IMR-90 (cell line): Measurements from ENCODE around the gene RMND1. TPM values are rescaled to one million over a fixed set of nuclear protein-coding genes. Genes with fewer than 3 reads are reported as not detected.

Source experiments
- ATAC-seq: fragments of 200-7000 bp; cut with Tn5 transposase; 2 replicates; pipeline ENCODE4 v1.9.1; 2020; ENCODE audit warnings: low read depth, mild to moderate bottlenecking, moderate library complexity
- BruUV-seq: library from RNA; stranded (reverse); fragments of 400-500 nt; replicated peaks from 2 replicates; lab custom pipeline; 2021; lab: Mats Ljungman, UMichigan
- CTCF ChIA-PET: fragments of 300-600 bp; formaldehyde crosslinking; extraction: SDS; loops from one replicate; lab custom pipeline; 2021; ENCODE audit warnings: antibody characterized with exemption; lab: Yijun Ruan, JAX
- POLR2A ChIA-PET: fragments of 300-600 bp; sonication (Branson Sonifier 250); formaldehyde crosslinking; loops from one replicate; lab custom pipeline; 2022; ENCODE audit warnings: antibody characterized with exemption; ENCODE audit not compliant: unreplicated experiment; lab: Charles Lee
- DNase-seq: peaks from one replicate; pipeline ENCODE4 v3.0.0; 2013
- H2AFZ ChIP-seq: replicated peaks from 2 replicates; pipeline ENCODE3; 2013; ENCODE audit warnings: low read length, mild to moderate bottlenecking; ENCODE audit not compliant: poor library complexity
- H2AK5ac ChIP-seq: 2 replicates; pipeline ENCODE4 v1.6.1; 2013; ENCODE audit warnings: low read depth, low read length, inconsistent platforms
- H2AK9ac ChIP-seq: replicated peaks from 2 replicates; pipeline ENCODE3; 2013; ENCODE audit warnings: mild to moderate bottlenecking, low read depth, low read length, moderate library complexity; ENCODE audit not compliant: poor library complexity
- H2BK120ac ChIP-seq: 2 replicates; pipeline ENCODE4 v1.6.1; 2013; ENCODE audit warnings: low read depth, low read length, inconsistent platforms
- H2BK15ac ChIP-seq: 3 replicates; pipeline ENCODE4 v1.6.1; 2013; ENCODE audit warnings: low read depth, low read length, inconsistent platforms
- H2BK20ac ChIP-seq: 2 replicates; pipeline ENCODE4 v1.6.1; 2013; ENCODE audit warnings: low read depth, mild to moderate bottlenecking, inconsistent platforms, low read length, moderate library complexity
- H2BK5ac ChIP-seq: 2 replicates; pipeline ENCODE4 v1.6.1; 2013; ENCODE audit warnings: mild to moderate bottlenecking, low read depth, low read length, inconsistent platforms; ENCODE audit not compliant: poor library complexity, severe bottlenecking
- H3K14ac ChIP-seq: replicated peaks from 2 replicates; pipeline ENCODE4 v1.6.1; 2013; ENCODE audit warnings: low read depth, low read length, inconsistent platforms
- H3K18ac ChIP-seq: 2 replicates; pipeline ENCODE4 v1.6.1; 2013; ENCODE audit warnings: low read depth, low read length, control low read depth
- H3K23ac ChIP-seq: 2 replicates; pipeline ENCODE4 v1.6.1; 2013; ENCODE audit warnings: low read depth, low read length, inconsistent platforms
- H3K27ac ChIP-seq: 2 replicates; pipeline ENCODE4 v1.5.1; 2013; ENCODE audit warnings: mild to moderate bottlenecking, control low read depth, low read length; ENCODE audit not compliant: insufficient read depth
- H3K27me3 ChIP-seq: 2 replicates; pipeline ENCODE4 v1.6.1; 2013; ENCODE audit warnings: low read length; ENCODE audit not compliant: control insufficient read depth, insufficient read depth
- H3K36me3 ChIP-seq: 2 replicates; pipeline ENCODE4 v1.6.1; 2013; ENCODE audit warnings: low read length, mixed read lengths; ENCODE audit not compliant: control insufficient read depth, insufficient read depth
- H3K4ac ChIP-seq: 2 replicates; pipeline ENCODE4 v1.6.1; 2013; ENCODE audit warnings: low read depth, low read length, inconsistent platforms
- H3K4me1 ChIP-seq: 2 replicates; pipeline ENCODE4 v1.6.1; 2013; ENCODE audit warnings: low read length, mixed read lengths; ENCODE audit not compliant: control insufficient read depth, insufficient read depth
- H3K4me2 ChIP-seq: 2 replicates; pipeline ENCODE4 v1.6.1; 2013; ENCODE audit warnings: low read depth, mild to moderate bottlenecking, control low read depth, low read length, moderate library complexity
- H3K4me3 ChIP-seq: 2 replicates; pipeline ENCODE4 v1.5.1; 2013; ENCODE audit warnings: low read depth, mild to moderate bottlenecking, control low read depth, low read length, moderate library complexity; ENCODE audit not compliant: insufficient read depth
- H3K56ac ChIP-seq: 2 replicates; pipeline ENCODE4 v1.6.1; 2013; ENCODE audit warnings: low read length, inconsistent platforms; ENCODE audit not compliant: insufficient read depth; ENCODE audit errors: extremely low read depth
- H3K79me1 ChIP-seq, 2 experiments: 2 replicates each; pipeline ENCODE4 v1.6.1; 2013; ENCODE audit warnings: low read length in 2 of 2, inconsistent platforms in 1 of 2, low read depth in 1 of 2
- H3K9ac ChIP-seq: 2 replicates; pipeline ENCODE4 v1.6.1; 2013; ENCODE audit warnings: low read depth, low read length, control low read depth
- H3K9me1 ChIP-seq: 2 replicates; pipeline ENCODE4 v1.6.1; 2013; ENCODE audit warnings: low read length, inconsistent platforms; ENCODE audit not compliant: insufficient read depth
- H3K9me3 ChIP-seq: 2 replicates; pipeline ENCODE4 v1.6.1; 2013; ENCODE audit warnings: low read length; ENCODE audit not compliant: control insufficient read depth, insufficient read depth
- H4K20me1 ChIP-seq: 2 replicates; pipeline ENCODE4 v1.6.1; 2013; ENCODE audit warnings: low read length, inconsistent platforms; ENCODE audit not compliant: insufficient read depth
- H4K5ac ChIP-seq: 2 replicates; pipeline ENCODE4 v1.6.1; 2013; ENCODE audit warnings: mild to moderate bottlenecking, low read depth, low read length, control low read depth
- H4K8ac ChIP-seq, 2 experiments: 2 replicates each; pipeline ENCODE4 v1.6.1; 2013; ENCODE audit warnings: low read depth in 2 of 2, low read length in 2 of 2, control low read depth in 1 of 2, inconsistent platforms in 1 of 2
- H4K91ac ChIP-seq: 2 replicates; pipeline ENCODE4 v1.6.1; 2013; ENCODE audit warnings: low read depth, low read length, inconsistent platforms; ENCODE audit not compliant: insufficient read depth
- BHLHE40 ChIP-seq: fragments of 150-350 bp; IDR thresholded peaks from 2 replicates; pipeline ENCODE4 v1.6.1; 2016; ENCODE audit warnings: mild to moderate bottlenecking, low read depth, low read length
- CEBPB ChIP-seq: IDR thresholded peaks from 2 replicates; pipeline ENCODE4 v1.6.1; 2012; ENCODE audit warnings: low read depth, low read length, improper control_type of control experiment
- CHD1 ChIP-seq: IDR thresholded peaks from 2 replicates; pipeline ENCODE4 v1.6.1; 2012; ENCODE audit warnings: low read depth, low read length, improper control_type of control experiment
- CTCF ChIP-seq: conservative IDR thresholded peaks from 2 replicates; pipeline ENCODE4 v1.5.1; 2012; ENCODE audit warnings: mild to moderate bottlenecking, low read depth, low read length, improper control_type of control experiment
- MAFK ChIP-seq: IDR thresholded peaks from 2 replicates; pipeline ENCODE4 v1.6.1; 2012; ENCODE audit warnings: low read depth, low read length, improper control_type of control experiment
- POLR2A ChIP-seq: IDR thresholded peaks from 2 replicates; pipeline ENCODE4 v1.6.1; 2012; ENCODE audit warnings: mild to moderate bottlenecking, low read depth, low read length
- RAD21 ChIP-seq: IDR thresholded peaks from 2 replicates; pipeline ENCODE4 v1.6.1; 2012; ENCODE audit warnings: low read length, improper control_type of control experiment
- RCOR1 ChIP-seq: IDR thresholded peaks from 2 replicates; pipeline ENCODE4 v1.6.1; 2012; ENCODE audit warnings: mild to moderate bottlenecking, low read length, improper control_type of control experiment; ENCODE audit not compliant: insufficient replicate concordance
- WGBS, 2 experiments: methylation state at CpG; one replicate each; pipeline versions ENCODE4 v1.1.5 to v1.1.7; 2013; ENCODE audit warnings: missing lambda C conversion rate in 2 of 2; ENCODE audit not compliant: insufficient read length in 1 of 2; ENCODE audit errors: extremely low coverage in 2 of 2; 5-methylcytosine and 5-hydroxymethylcytosine counted together
- dilution Hi-C: fragments of 300-500 bp; cut with HindIII; formaldehyde crosslinking; loops from one replicate; pipeline ENCODE4 v1.14.3; 2018; ENCODE audit warnings: low sequenced_read_pairs; ENCODE audit not compliant: unreplicated experiment
- in situ Hi-C: fragments of 300-500 bp; cut with MboI; formaldehyde crosslinking; loops from 3 replicates; pipeline ENCODE4 v1.14.3; 2019; ENCODE audit warnings: low sequenced_read_pairs, inconsistent platforms, mixed read lengths
- intact Hi-C: fragments of 100-400 bp; cut with micrococcal nuclease; formaldehyde crosslinking; loops from 2 replicates; pipeline ENCODE4 v1.10.0; 2022
- polyA plus RNA-seq, 3 experiments: library from polyadenylated mRNA; depleted of rRNA; stranded (reverse); fragments of >200 nt; gene quantifications; 2 replicates each; pipeline ENCODE4 v1.2.3, GENCODE V29; 2012; ENCODE audit warnings: low replicate concordance in 1 of 3
- total RNA-seq: library from RNA; depleted of rRNA; stranded (reverse); fragments of >200 nt; gene quantifications from 2 replicates; pipeline ENCODE4 v1.2.3, GENCODE V29; 2012
- TF ChIP-seq, protein P1 (sequence below): fragments of 150-350 bp; IDR thresholded peaks from 2 replicates; pipeline ENCODE4 v1.6.1; 2016; ENCODE audit warnings: low read depth, mild to moderate bottlenecking, low read length, moderate library complexity, borderline replicate concordance

RMND1 gene
- total and polyA plus RNA-seq, 2 of the 4 experiments (the other 2 are of a cell fraction), result 13.1 to 24.6 TPM

DNA sequence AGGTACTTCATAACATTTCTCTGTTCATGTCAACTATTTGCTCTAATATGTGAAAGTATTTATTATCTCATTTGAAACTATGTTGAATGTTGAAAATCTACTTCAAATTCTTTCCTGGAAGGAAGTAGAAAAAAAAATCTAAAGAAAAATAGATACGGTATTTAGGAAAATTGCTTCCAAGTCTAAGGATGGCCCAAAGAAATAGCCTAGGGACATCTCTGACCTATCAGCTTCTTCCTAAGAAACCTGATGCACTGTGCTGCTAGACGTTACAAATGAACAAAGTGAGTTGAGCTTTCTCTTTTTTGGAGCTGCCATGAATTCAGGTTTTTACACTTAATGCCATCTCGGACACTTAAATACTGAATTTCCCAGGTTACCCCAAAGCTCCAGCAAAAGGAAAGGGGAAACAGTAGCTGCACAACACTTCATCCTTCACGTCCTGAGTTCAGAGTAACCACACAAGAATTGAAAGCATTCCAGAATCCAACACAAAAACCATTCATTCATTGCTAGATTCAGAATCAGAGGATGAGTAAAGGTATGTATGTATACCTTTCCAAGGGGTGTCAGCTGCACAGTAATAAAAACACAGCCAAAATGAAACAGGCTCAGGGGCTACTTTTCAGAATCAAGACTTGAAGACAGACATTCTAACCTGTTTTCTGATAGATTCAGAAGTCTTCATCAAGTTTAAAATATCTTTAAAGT is 7.9 kb downstream of the RMND1 start:
- intact Hi-C loops (loop anchor here (5.0 to 10.0 kb wide), 2 partner anchors 681 to 823 kb away; no protein-coding TSS in a partner anchor), in situ Hi-C loops (loop anchor here (25.0 kb wide), 1 partner anchor 693 kb away; no protein-coding TSS in a partner anchor), dilution Hi-C loops (no loop called here)
- H3K4ac ChIP-seq, result no peak overlapping the region
- no peak overlapping the region for H2AK5ac ChIP-seq
- H2BK120ac ChIP-seq, result no peak overlapping the region
- no peak overlapping the region for H2AK9ac ChIP-seq
- H4K91ac ChIP-seq, result no peak overlapping the region
- no peaks in the 10 kb centered on the region for H3K9me3 ChIP-seq
- 67% methylated on average over 1 of the region's 4 CpGs; no CpG with 5 or more reads in 1 of the 2 experiments for WGBS, 2 experiments
- H2BK15ac ChIP-seq, result no peak overlapping the region
- H3K27me3 ChIP-seq, result no peaks in the 10 kb centered on the region
- peaks cover 2% of the 10 kb centered on the region for H3K36me3 ChIP-seq
- ATAC-seq (no peak), DNase-seq (no peak)
- no TSS peak for BruUV-seq
- TF ChIP-seq RAD21 (no peak), MAFK (no peak), BHLHE40 (no peak), POLR2A (no peak), RCOR1 (no peak), CTCF (no peak), CHD1 (no peak), CEBPB (no peak)
- TF ChIP-seq, protein P1, sequence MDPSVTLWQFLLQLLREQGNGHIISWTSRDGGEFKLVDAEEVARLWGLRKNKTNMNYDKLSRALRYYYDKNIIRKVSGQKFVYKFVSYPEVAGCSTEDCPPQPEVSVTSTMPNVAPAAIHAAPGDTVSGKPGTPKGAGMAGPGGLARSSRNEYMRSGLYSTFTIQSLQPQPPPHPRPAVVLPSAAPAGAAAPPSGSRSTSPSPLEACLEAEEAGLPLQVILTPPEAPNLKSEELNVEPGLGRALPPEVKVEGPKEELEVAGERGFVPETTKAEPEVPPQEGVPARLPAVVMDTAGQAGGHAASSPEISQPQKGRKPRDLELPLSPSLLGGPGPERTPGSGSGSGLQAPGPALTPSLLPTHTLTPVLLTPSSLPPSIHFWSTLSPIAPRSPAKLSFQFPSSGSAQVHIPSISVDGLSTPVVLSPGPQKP, result no peak
- POLR2A ChIA-PET, result no interaction called here
- no peak overlapping the region for H3K9ac ChIP-seq
- H4K8ac ChIP-seq, result no peak overlapping the region
- H3K4me1 ChIP-seq, result peaks cover 4% of the 10 kb centered on the region
- H2BK20ac ChIP-seq, result no peak overlapping the region
- H3K9me1 ChIP-seq, result peaks cover 6% of the 10 kb centered on the region; the same call in 1 of the 2 replicates
- no peak overlapping the region for H2BK5ac ChIP-seq
- no peak overlapping the region for H4K5ac ChIP-seq
- H4K20me1 ChIP-seq, result 0 out of 2 replicates have a peak, but pooled peaks cover 2% of the 10 kb centered on the region
- H3K56ac ChIP-seq, result no peak overlapping the region
- no peak overlapping the region for H3K27ac ChIP-seq
- peaks cover 22 to 41% of the 10 kb centered on the region in 2 experiments for H3K79me1 ChIP-seq
- no peak overlapping the region for H2AFZ ChIP-seq
- no peak overlapping the region for H3K14ac ChIP-seq
- CTCF ChIA-PET, result no interaction called here
- H3K4me3 ChIP-seq, result no peak overlapping the region
- no peak overlapping the region for H3K23ac ChIP-seq
- H3K4me2 ChIP-seq, result no peak overlapping the region
- H3K18ac ChIP-seq, result no peak overlapping the region
